Measurements from ENCODE around the gene HMGCLL1. TPM values are rescaled to one million over a fixed set of nuclear protein-coding genes. Genes with fewer than 3 reads are reported as not detected.

Gene HMGCLL1
- polyA plus RNA-seq, 4 donors: 2.2 to 4.7 (median 3.4) TPM

GRCh38 chr6:55536391-55536956 lies 42.5 kb downstream of the HMGCLL1 start:
- no peak for DNase-seq (ENCODE audit: low read depth in 4 of 4, low spot score in 2 of 4)

- no peak for DNase-seq (ENCODE audit: low read depth in 4 of 4, low spot score in 2 of 4)
These were observed 47.5 kb downstream of the HMGCLL1 start for GRCh38 chr6:55531496-55531895.

- no peak for DNase-seq (ENCODE audit: low read depth in 4 of 4, low spot score in 2 of 4)
These were observed 48.1 kb downstream of the HMGCLL1 start for GRCh38 chr6:55530931-55531330.

GRCh38 chr6:55528624-55529023 lies 50.4 kb downstream of the HMGCLL1 start:
- DNase-seq (ENCODE audit: low read depth in 4 of 4, low spot score in 2 of 4): no peak

- no peak for DNase-seq (ENCODE audit: low read depth in 4 of 4, low spot score in 2 of 4)
These were observed 54.6 kb downstream of the HMGCLL1 start for GRCh38 chr6:55524441-55524840.

- DNase-seq (ENCODE audit: low read depth in 4 of 4, low spot score in 2 of 4): no peak
These were observed 60.4 kb downstream of the HMGCLL1 start for GRCh38 chr6:55518529-55519060.

- DNase-seq (ENCODE audit: low read depth in 4 of 4, low spot score in 2 of 4): no peak
These were observed 62.3 kb downstream of the HMGCLL1 start for GRCh38 chr6:55516736-55517135.

- no peak for DNase-seq (ENCODE audit: low read depth in 4 of 4, low spot score in 2 of 4)
These were observed 66.1 kb downstream of the HMGCLL1 start for GRCh38 chr6:55512904-55513303.

- no peak for DNase-seq (ENCODE audit: low read depth in 4 of 4, low spot score in 2 of 4)
These were observed 67.7 kb downstream of the HMGCLL1 start for GRCh38 chr6:55511122-55511800.

- no peak for DNase-seq (ENCODE audit: low read depth in 4 of 4, low spot score in 2 of 4)
These were observed 79.4 kb downstream of the HMGCLL1 start for GRCh38 chr6:55499591-55499990.

- no peak for DNase-seq (ENCODE audit: low read depth in 4 of 4, low spot score in 2 of 4)
These were observed 81.3 kb downstream of the HMGCLL1 start for GRCh38 chr6:55497694-55498093.

GRCh38 chr6:55496201-55496600 lies 82.8 kb downstream of the HMGCLL1 start:
- no peak for DNase-seq (ENCODE audit: low read depth in 4 of 4, low spot score in 2 of 4)

GRCh38 chr6:55495277-55495676 lies 83.7 kb downstream of the HMGCLL1 start:
- DNase-seq (ENCODE audit: low read depth in 4 of 4, low spot score in 2 of 4): no peak

- no peak for DNase-seq (ENCODE audit: low read depth in 4 of 4, low spot score in 2 of 4)
These were observed 84.6 kb downstream of the HMGCLL1 start for GRCh38 chr6:55494411-55494810.

- no peak for DNase-seq (ENCODE audit: low read depth in 4 of 4, low spot score in 2 of 4)
These were observed 86.7 kb downstream of the HMGCLL1 start for GRCh38 chr6:55492259-55492658.

- no peak for DNase-seq (ENCODE audit: low read depth in 4 of 4, low spot score in 2 of 4)
These were observed 88.1 kb downstream of the HMGCLL1 start for GRCh38 chr6:55490871-55491270.

- no peak for DNase-seq (ENCODE audit: low read depth in 4 of 4, low spot score in 2 of 4)
These were observed 104.6 kb downstream of the HMGCLL1 start for GRCh38 chr6:55474382-55474781.

- no peak for DNase-seq (ENCODE audit: low read depth in 4 of 4, low spot score in 2 of 4)
These were observed 105.3 kb downstream of the HMGCLL1 start for GRCh38 chr6:55473722-55474121.

- DNase-seq (ENCODE audit: low read depth in 4 of 4, low spot score in 2 of 4): peak in 1 of 4 donors; percentile 20
These were observed 109.0 kb downstream of the HMGCLL1 start for GRCh38 chr6:55469951-55470366.

GRCh38 chr6:55456016-55456415 lies 123.0 kb downstream of the HMGCLL1 start:
- no peak for DNase-seq (ENCODE audit: low read depth in 4 of 4, low spot score in 2 of 4)

GRCh38 chr6:55450005-55450404 lies 129.0 kb downstream of the HMGCLL1 start:
- no peak for DNase-seq (ENCODE audit: low read depth in 4 of 4, low spot score in 2 of 4)

- no peak for DNase-seq (ENCODE audit: low read depth in 4 of 4, low spot score in 2 of 4)
These were observed 129.8 kb downstream of the HMGCLL1 start for GRCh38 chr6:55449225-55449624.
